Astrocyte (in vitro differentiated cells and primary cell): ENCODE data around the gene KLHDC10. TPM values are rescaled to one million over a fixed set of nuclear protein-coding genes. Genes with fewer than 3 reads are reported as not detected.
A peak's percentile ranks its signal among the peaks of the same experiment; 100 is the strongest.

ENCODE experiments used
- DNase-seq: peaks from one replicate; pipeline ENCODE4 v3.0.0-alpha.2; 2010; ENCODE audit warnings: low read depth
- FAIRE-seq: peaks from 2 replicates; lab custom pipeline; 2011; peaks lifted over from hg19 to GRCh38; lab: Jason Lieb, UNC
- H2AFZ ChIP-seq: 2 replicates; pipeline ENCODE4 v1.6.0; 2012; ENCODE audit warnings: low read depth, low read length, inconsistent platforms
- H3K27ac ChIP-seq: 2 replicates; pipeline ENCODE4 v1.5.1; 2011; ENCODE audit warnings: low read depth, low read length, inconsistent platforms
- H3K27me3 ChIP-seq: 2 replicates; pipeline ENCODE4 v1.6.0; 2011; ENCODE audit warnings: low read length, inconsistent platforms; ENCODE audit not compliant: insufficient read depth
- H3K36me3 ChIP-seq: 2 replicates; pipeline ENCODE4 v1.5.1; 2011; ENCODE audit warnings: low read length, inconsistent platforms; ENCODE audit not compliant: insufficient read depth
- H3K4me1 ChIP-seq: 2 replicates; pipeline ENCODE4 v1.5.1; 2011; ENCODE audit warnings: low read length, inconsistent platforms; ENCODE audit not compliant: insufficient read depth
- H3K4me2 ChIP-seq: 2 replicates; pipeline ENCODE4 v1.6.0; 2012; ENCODE audit warnings: low read length, inconsistent platforms
- H3K4me3 ChIP-seq: 2 replicates; pipeline ENCODE4 v1.5.1; 2011; ENCODE audit warnings: low read depth, mild to moderate bottlenecking, low read length, inconsistent platforms; ENCODE audit not compliant: insufficient read depth
- H3K79me2 ChIP-seq: 2 replicates; pipeline ENCODE4 v1.6.0; 2012; ENCODE audit warnings: mild to moderate bottlenecking, low read length, inconsistent platforms; ENCODE audit not compliant: insufficient read depth
- H3K9ac ChIP-seq: 2 replicates; pipeline ENCODE4 v1.6.0; 2012; ENCODE audit warnings: mild to moderate bottlenecking, low read length, inconsistent platforms
- H3K9me3 ChIP-seq: 2 replicates; pipeline ENCODE4 v1.5.1; 2012; ENCODE audit warnings: low read depth, mild to moderate bottlenecking, low read length, inconsistent platforms; ENCODE audit not compliant: insufficient read depth
- H4K20me1 ChIP-seq: 2 replicates; pipeline ENCODE4 v1.6.0; 2012; ENCODE audit warnings: low read length, inconsistent platforms; ENCODE audit not compliant: insufficient read depth
- H3K27ac Mint-ChIP-seq: one replicate; pipeline ENCODE4 v1.8.0; 2021; ENCODE audit warnings: mild to moderate bottlenecking, mixed read lengths; ENCODE audit not compliant: unreplicated experiment
- H3K27me3 Mint-ChIP-seq: one replicate; pipeline ENCODE4 v1.8.0; 2021; ENCODE audit warnings: low read depth, mixed read lengths; ENCODE audit not compliant: unreplicated experiment
- H3K36me3 Mint-ChIP-seq: one replicate; pipeline ENCODE4 v1.8.0; 2021; ENCODE audit warnings: low read depth, mixed read lengths; ENCODE audit not compliant: unreplicated experiment
- H3K4me1 Mint-ChIP-seq: one replicate; pipeline ENCODE4 v1.8.0; 2021; ENCODE audit warnings: low read depth, mixed read lengths; ENCODE audit not compliant: unreplicated experiment
- H3K4me3 Mint-ChIP-seq: one replicate; pipeline ENCODE4 v1.8.0; 2021; ENCODE audit warnings: mild to moderate bottlenecking, moderate library complexity, mixed read lengths; ENCODE audit not compliant: unreplicated experiment
- H3K9me3 Mint-ChIP-seq: one replicate; pipeline ENCODE4 v1.8.0; 2021; ENCODE audit warnings: mild to moderate bottlenecking, mixed read lengths; ENCODE audit not compliant: unreplicated experiment
- EZH2 ChIP-seq: IDR thresholded peaks from 2 replicates; pipeline ENCODE4 v1.6.1; 2012; ENCODE audit warnings: mild to moderate bottlenecking, low read length, inconsistent platforms; ENCODE audit not compliant: insufficient read depth
- total RNA-seq: library from RNA; stranded (reverse); gene quantifications from 2 replicates; pipeline ENCODE4 v1.2.1, GENCODE V29; 2021
- TF ChIP-seq, protein P1 (sequence below): IDR thresholded peaks from 2 replicates; pipeline ENCODE4 v1.5.1; 2011; ENCODE audit warnings: low read depth, mild to moderate bottlenecking, inconsistent platforms, low read length, moderate library complexity; ENCODE audit not compliant: insufficient read depth

The KLHDC10 gene
- total RNA-seq, 1 donor from 2014 or later = 33.2 TPM

DNA sequence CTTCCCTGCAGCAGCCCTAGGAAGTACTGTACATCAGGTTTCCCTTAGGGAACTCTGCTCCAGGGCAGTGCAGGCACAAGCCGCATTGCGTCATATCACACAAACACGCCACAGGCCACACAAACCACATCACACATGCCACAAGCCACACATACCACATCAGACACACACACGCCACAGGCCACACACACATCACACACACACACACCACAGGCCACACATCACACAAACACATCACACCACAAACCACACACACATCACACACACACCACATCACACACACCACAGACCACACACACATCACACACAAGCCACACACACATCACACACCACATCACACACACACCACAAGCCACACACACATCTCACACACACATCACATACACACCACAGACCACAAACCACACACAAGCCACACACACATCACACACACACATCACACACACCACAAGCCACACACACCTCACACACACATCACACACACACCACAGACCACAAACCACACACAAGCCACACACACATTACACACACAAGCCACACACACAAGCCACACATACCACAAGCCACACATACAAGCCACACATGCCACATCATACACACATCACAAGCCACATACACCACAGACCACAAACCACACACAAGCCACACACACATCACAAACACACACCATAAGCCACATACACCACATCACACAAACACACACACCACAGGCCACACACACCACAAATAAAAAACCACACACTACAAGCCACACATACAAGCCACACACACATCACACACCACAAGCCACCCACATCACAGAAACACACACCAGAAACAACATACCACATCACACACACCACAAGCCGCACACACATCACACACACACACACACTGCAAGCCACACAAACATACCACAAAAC, 81.5 kb downstream of the KLHDC10 start:
- peak; percentile 47 for DNase-seq
- H3K27ac ChIP-seq = no peak overlapping the region
- no peak overlapping the region for H3K4me3 Mint-ChIP-seq
- H2AFZ ChIP-seq = peak overlapping the region; percentile 46
- no peaks in the 10 kb centered on the region for H3K9me3 Mint-ChIP-seq
- H3K4me2 ChIP-seq = no peak overlapping the region
- FAIRE-seq = no peak
- peaks cover 3% of the 10 kb centered on the region for H3K9me3 ChIP-seq
- no peak overlapping the region for H3K4me3 ChIP-seq
- peak overlapping the region; percentile 6 for H3K9ac ChIP-seq
- H3K36me3 Mint-ChIP-seq = peaks cover 6% of the 10 kb centered on the region
- H3K36me3 ChIP-seq = no peaks in the 10 kb centered on the region
- TF ChIP-seq, protein P1, sequence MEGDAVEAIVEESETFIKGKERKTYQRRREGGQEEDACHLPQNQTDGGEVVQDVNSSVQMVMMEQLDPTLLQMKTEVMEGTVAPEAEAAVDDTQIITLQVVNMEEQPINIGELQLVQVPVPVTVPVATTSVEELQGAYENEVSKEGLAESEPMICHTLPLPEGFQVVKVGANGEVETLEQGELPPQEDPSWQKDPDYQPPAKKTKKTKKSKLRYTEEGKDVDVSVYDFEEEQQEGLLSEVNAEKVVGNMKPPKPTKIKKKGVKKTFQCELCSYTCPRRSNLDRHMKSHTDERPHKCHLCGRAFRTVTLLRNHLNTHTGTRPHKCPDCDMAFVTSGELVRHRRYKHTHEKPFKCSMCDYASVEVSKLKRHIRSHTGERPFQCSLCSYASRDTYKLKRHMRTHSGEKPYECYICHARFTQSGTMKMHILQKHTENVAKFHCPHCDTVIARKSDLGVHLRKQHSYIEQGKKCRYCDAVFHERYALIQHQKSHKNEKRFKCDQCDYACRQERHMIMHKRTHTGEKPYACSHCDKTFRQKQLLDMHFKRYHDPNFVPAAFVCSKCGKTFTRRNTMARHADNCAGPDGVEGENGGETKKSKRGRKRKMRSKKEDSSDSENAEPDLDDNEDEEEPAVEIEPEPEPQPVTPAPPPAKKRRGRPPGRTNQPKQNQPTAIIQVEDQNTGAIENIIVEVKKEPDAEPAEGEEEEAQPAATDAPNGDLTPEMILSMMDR = no peak
- peak; percentile 34 for TF ChIP-seq EZH2
- H3K27me3 ChIP-seq = no peaks in the 10 kb centered on the region
- H3K4me1 ChIP-seq = peaks cover 9% of the 10 kb centered on the region
- peaks cover 2% of the 10 kb centered on the region for H3K4me1 Mint-ChIP-seq
- no peak overlapping the region for H3K27ac Mint-ChIP-seq
- H3K79me2 ChIP-seq = no peaks in the 10 kb centered on the region
- H3K27me3 Mint-ChIP-seq = no peaks in the 10 kb centered on the region
- no peaks in the 10 kb centered on the region for H4K20me1 ChIP-seq

GRCh38 chr7:130152493-130153210, 82.3 kb downstream of the KLHDC10 start:
- no peak for FAIRE-seq
- peaks cover 9% of the 10 kb centered on the region for H3K4me1 ChIP-seq
- no peaks in the 10 kb centered on the region for H3K27me3 Mint-ChIP-seq
- no peak overlapping the region for H3K4me3 ChIP-seq
- DNase-seq = peak; percentile 58
- peak overlapping the region; percentile 53 for H2AFZ ChIP-seq
- no peaks in the 10 kb centered on the region for H3K36me3 ChIP-seq
- peaks cover 2% of the 10 kb centered on the region for H3K4me1 Mint-ChIP-seq
- H3K27ac ChIP-seq = no peak overlapping the region
- H3K9me3 ChIP-seq = peaks cover 3% of the 10 kb centered on the region
- H3K79me2 ChIP-seq = no peaks in the 10 kb centered on the region
- H3K27me3 ChIP-seq = no peaks in the 10 kb centered on the region
- no peaks in the 10 kb centered on the region for H4K20me1 ChIP-seq
- peaks cover 9% of the 10 kb centered on the region for H3K36me3 Mint-ChIP-seq
- TF ChIP-seq EZH2 = no peak
- TF ChIP-seq, protein P1 = no peak
- peak overlapping the region; percentile 6 for H3K9ac ChIP-seq
- no peak overlapping the region for H3K4me3 Mint-ChIP-seq
- peak overlapping the region; percentile 48 for H3K4me2 ChIP-seq
- H3K9me3 Mint-ChIP-seq = no peaks in the 10 kb centered on the region
- H3K27ac Mint-ChIP-seq = no peak overlapping the region
